ENCODE results near the gene RHOBTB1. TPM values are rescaled to one million over a fixed set of nuclear protein-coding genes. Genes with fewer than 3 reads are reported as not detected.
A peak's percentile ranks its signal among the peaks of the same experiment; 100 is the strongest.

RHOBTB1 gene
- total RNA-seq, 2 donors from 2014 or later, result 6.6 to 6.8 TPM

GRCh38 chr10:60896033-60896432 is 48.0 kb downstream of the RHOBTB1 start:
- no peak overlapping the region for H3K4me3 ChIP-seq (ENCODE audit: low read length)
- Mint-ChIP-seq H3K4me3 (no peak overlapping the region), H3K27me3 (ENCODE audit: insufficient read depth) (no peaks in the 10 kb centered on the region), H3K36me3 (ENCODE audit: low read depth) (peaks cover 1% of the 10 kb centered on the region), H3K27ac (no peak overlapping the region), H3K4me1 (no peaks in the 10 kb centered on the region), H3K9me3 (no peaks in the 10 kb centered on the region)
- H3K9ac ChIP-seq (ENCODE audit: extremely low read depth, low read length, poor library complexity, severe bottlenecking), result no peak overlapping the region
- no peak for TF ChIP-seq CTCF (conservative IDR thresholded peaks at IDR 0.05)
- no peaks in the 10 kb centered on the region for H3K9me3 ChIP-seq (ENCODE audit: control insufficient read depth, low read length)
- no peaks in the 10 kb centered on the region for H3K36me3 ChIP-seq (ENCODE audit: control insufficient read depth, insufficient read depth, low read length)
- H3K4me1 ChIP-seq (ENCODE audit: control insufficient read depth, insufficient read depth, low read length), result no peaks in the 10 kb centered on the region
- H3K27ac ChIP-seq (ENCODE audit: low read depth, low read length), result no peak overlapping the region
- no peaks in the 10 kb centered on the region for H3K27me3 ChIP-seq (ENCODE audit: control insufficient read depth, insufficient read depth, low read length, poor library complexity, severe bottlenecking)
- DNase-seq, result no peak

- no peaks in the 10 kb centered on the region for H3K4me1 ChIP-seq (ENCODE audit: control insufficient read depth, insufficient read depth, low read length)
- no peaks in the 10 kb centered on the region for H3K9me3 Mint-ChIP-seq
- no peaks in the 10 kb centered on the region for H3K9me3 ChIP-seq (ENCODE audit: control insufficient read depth, low read length)
- TF ChIP-seq CTCF (conservative IDR thresholded peaks at IDR 0.05), result no peak
- no peaks in the 10 kb centered on the region for H3K27me3 ChIP-seq (ENCODE audit: control insufficient read depth, insufficient read depth, low read length, poor library complexity, severe bottlenecking)
- no peaks in the 10 kb centered on the region for H3K4me1 Mint-ChIP-seq
- DNase-seq, result no peak
- H3K9ac ChIP-seq (ENCODE audit: extremely low read depth, low read length, poor library complexity, severe bottlenecking), result no peak overlapping the region
- peaks cover 1% of the 10 kb centered on the region for H3K36me3 Mint-ChIP-seq (ENCODE audit: low read depth)
- no peak overlapping the region for H3K27ac Mint-ChIP-seq
- no peaks in the 10 kb centered on the region for H3K36me3 ChIP-seq (ENCODE audit: control insufficient read depth, insufficient read depth, low read length)
- H3K4me3 Mint-ChIP-seq, result no peak overlapping the region
- H3K27me3 Mint-ChIP-seq (ENCODE audit: insufficient read depth), result no peaks in the 10 kb centered on the region
- no peak overlapping the region for H3K27ac ChIP-seq (ENCODE audit: low read depth, low read length)
- no peak overlapping the region for H3K4me3 ChIP-seq (ENCODE audit: low read length)
Measured at GRCh38 chr10:60894786-60895185, 49.2 kb downstream of the RHOBTB1 start.

GRCh38 chr10:60893231-60893630 is 50.8 kb downstream of the RHOBTB1 start:
- no peak overlapping the region for H3K4me3 Mint-ChIP-seq
- WGBS, 2 experiments (ENCODE audit: insufficient coverage in 1 of 2, insufficient read length in 1 of 2), result 90 to 100% methylated on average over 2 to 3 of the region's 3 CpGs

More at GRCh38 chr10:60893231-60893630, 50.8 kb downstream of the RHOBTB1 start:
- Histone ChIP-seq H3K4me3 (ENCODE audit: low read length) (no peak overlapping the region), H3K4me1 (ENCODE audit: control insufficient read depth, insufficient read depth, low read length) (no peaks in the 10 kb centered on the region), H3K9ac (ENCODE audit: extremely low read depth, low read length, poor library complexity, severe bottlenecking) (no peak overlapping the region), H3K27me3 (ENCODE audit: control insufficient read depth, insufficient read depth, low read length, poor library complexity, severe bottlenecking) (no peaks in the 10 kb centered on the region), H3K27ac (ENCODE audit: low read depth, low read length) (no peak overlapping the region), H3K9me3 (ENCODE audit: control insufficient read depth, low read length) (no peaks in the 10 kb centered on the region), H3K36me3 (ENCODE audit: control insufficient read depth, insufficient read depth, low read length) (no peaks in the 10 kb centered on the region)
- Mint-ChIP-seq H3K27me3 (ENCODE audit: insufficient read depth) (no peaks in the 10 kb centered on the region), H3K36me3 (ENCODE audit: low read depth) (peaks cover 1% of the 10 kb centered on the region), H3K9me3 (no peaks in the 10 kb centered on the region), H3K27ac (peak overlapping the region; percentile 41), H3K4me1 (no peaks in the 10 kb centered on the region)
- TF ChIP-seq CTCF (conservative IDR thresholded peaks at IDR 0.05), result no peak
- no peak for DNase-seq

Measured in endodermal cell (in vitro differentiated cells).